Measurements from ENCODE around the gene C11orf98. TPM values are rescaled to one million over a fixed set of nuclear protein-coding genes. Genes with fewer than 3 reads are reported as not detected.

C11orf98 gene
- total and polyA plus RNA-seq, 12 donors = 42.8 to 142 (median 54.7) TPM

GRCh38 chr11:62708392-62708791, 43.4 kb upstream of the C11orf98 start:
- Histone ChIP-seq H3K27me3 (no peaks in the 10 kb centered on the region), H3K4me1 (replicated peaks in 1 of 2) (peaks cover 30 to 42% of the 10 kb centered on the region in 2 donors), H3K36me3 (replicated peaks in 1 of 2) (peaks cover 0 to 31% of the 10 kb centered on the region in 2 donors), H3K27ac (peak overlapping the region in 2 of 5 donors; percentile 90 to 96), H3K9me3 (replicated peaks in 1 of 3) (no peaks in the 10 kb centered on the region), H3K4me3 (peak overlapping the region in 1 of 4 donors; percentile 58)
- 60 to 89% (median 68%) methylated on average over 5 of the region's 5 CpGs for WGBS, 4 donors
- DNase-seq = peak in 2 of 7 donors; percentile 16 to 63
- intact Hi-C loops (cut with DNase I) = no loop called here
- TF ChIP-seq CTCF (IDR thresholded peaks at IDR 0.05) (no peak), POLR2A (IDR thresholded peaks at IDR 0.05) (no peak)

- peak in 5 of 7 donors; percentile 36 to 94 (median 60) for DNase-seq
- intact Hi-C loops (cut with DNase I) = no loop called here
Measured at GRCh38 chr11:62707277-62707861, 42.4 kb upstream of the C11orf98 start, which contains the start of the genes BSCL2 and GNG3. TSS of gene BSCL2 (minus strand) at chr11:62707424. CDS start at chr11:62707195, 229 bp downstream. TSS of gene GNG3 (plus strand) at chr11:62707676. CDS start at chr11:62708296, 620 bp downstream.

GRCh38 chr11:62706850-62707247, 41.8 kb upstream of the C11orf98 start:
- TF ChIP-seq POLR2A (IDR thresholded peaks at IDR 0.05) = no peak
- no peak for TF ChIP-seq CTCF (IDR thresholded peaks at IDR 0.05)
- Histone ChIP-seq H3K4me3 (peak overlapping the region in 2 of 4 donors; percentile 39 to 69), H3K4me1 (replicated peaks in 1 of 2) (peaks cover 22 to 32% of the 10 kb centered on the region in 2 donors), H3K9me3 (replicated peaks in 1 of 3) (no peaks in the 10 kb centered on the region), H3K27ac (peak overlapping the region; percentile 61 to 92 (median 82)), H3K27me3 (no peaks in the 10 kb centered on the region), H3K36me3 (replicated peaks in 1 of 2) (peaks cover 0 to 20% of the 10 kb centered on the region in 2 donors)
- peak in 2 of 7 donors; percentile 16 to 65 for DNase-seq
- intact Hi-C loops (cut with DNase I) = no loop called here
- 51 to 57% (median 54%) methylated on average over 8 of the region's 8 CpGs for WGBS, 4 donors

More at GRCh38 chr11:62707277-62707861, 42.4 kb upstream of the C11orf98 start, which contains the start of the genes BSCL2 and GNG3:
- Histone ChIP-seq H3K4me3 (peak within 1 kb of the TSS in 2 of 4 donors; percentile 39 to 69), H3K27ac (peak within 1 kb of the TSS; percentile 61 to 96 (median 82)), H3K36me3 (replicated peaks in 1 of 2) (peaks cover 0 to 22% of the 10 kb centered on the region in 2 donors), H3K9me3 (replicated peaks in 1 of 3) (no peaks in the 10 kb centered on the region), H3K4me1 (replicated peaks in 1 of 2) (peaks cover 22 to 32% of the 10 kb centered on the region in 2 donors), H3K27me3 (no peaks in the 10 kb centered on the region)
- TF ChIP-seq CTCF (IDR thresholded peaks at IDR 0.05) (no peak), POLR2A (IDR thresholded peaks at IDR 0.05) (peak in 1 of 2 donors; percentile 53)
- 58 to 78% (median 68%) methylated on average over 9 to 10 of the region's 10 CpGs for WGBS, 4 donors

GRCh38 chr11:62705880-62706849, 41.2 kb upstream of the C11orf98 start:
- Histone ChIP-seq H3K4me3 (peak overlapping the region; percentile 25 to 69 (median 42)), H3K27me3 (no peaks in the 10 kb centered on the region), H3K36me3 (replicated peaks in 1 of 2) (peaks cover 0 to 20% of the 10 kb centered on the region in 2 donors), H3K27ac (peak overlapping the region; percentile 74 to 92 (median 82)), H3K9me3 (replicated peaks in 1 of 3) (no peaks in the 10 kb centered on the region), H3K4me1 (replicated peaks in 1 of 2) (peaks cover 22 to 32% of the 10 kb centered on the region in 2 donors)
- TF ChIP-seq POLR2A (IDR thresholded peaks at IDR 0.05) = peak; percentile 66 to 75
- TF ChIP-seq CTCF (IDR thresholded peaks at IDR 0.05) = no peak
- peak; percentile 95 to 98 (median 96) for DNase-seq
- intact Hi-C loops (cut with DNase I) = no loop called here
- WGBS, 4 donors = 1 to 15% (median 3%) methylated on average over 19 to 73 of the region's 73 CpGs

Measured in adrenal gland (tissue), 12 donors.